Right renal pelvis (tissue), 4 donors: ENCODE measurements around the gene FBLN1. TPM values are rescaled to one million over a fixed set of nuclear protein-coding genes. Genes with fewer than 3 reads are reported as not detected.

Experiments used
- DNase-seq, 4 donors: peaks; one replicate each; pipeline ENCODE4 v3.0.0-alpha.2; 2013; ENCODE audit warnings: low read depth in 4 of 4, low spot score in 3 of 4, missing footprints in 1 of 4
- polyA plus RNA-seq, 4 donors: library from polyadenylated mRNA; unstranded; fragments of 120-200 nt; gene quantifications; one replicate each; pipeline ENCODE4 v1.2.1, GENCODE V29; 2013; ENCODE audit not compliant: insufficient read length in 4 of 4

Gene FBLN1
- polyA plus RNA-seq, 4 donors, result 95.2 to 194 (median 139) TPM

DNA sequence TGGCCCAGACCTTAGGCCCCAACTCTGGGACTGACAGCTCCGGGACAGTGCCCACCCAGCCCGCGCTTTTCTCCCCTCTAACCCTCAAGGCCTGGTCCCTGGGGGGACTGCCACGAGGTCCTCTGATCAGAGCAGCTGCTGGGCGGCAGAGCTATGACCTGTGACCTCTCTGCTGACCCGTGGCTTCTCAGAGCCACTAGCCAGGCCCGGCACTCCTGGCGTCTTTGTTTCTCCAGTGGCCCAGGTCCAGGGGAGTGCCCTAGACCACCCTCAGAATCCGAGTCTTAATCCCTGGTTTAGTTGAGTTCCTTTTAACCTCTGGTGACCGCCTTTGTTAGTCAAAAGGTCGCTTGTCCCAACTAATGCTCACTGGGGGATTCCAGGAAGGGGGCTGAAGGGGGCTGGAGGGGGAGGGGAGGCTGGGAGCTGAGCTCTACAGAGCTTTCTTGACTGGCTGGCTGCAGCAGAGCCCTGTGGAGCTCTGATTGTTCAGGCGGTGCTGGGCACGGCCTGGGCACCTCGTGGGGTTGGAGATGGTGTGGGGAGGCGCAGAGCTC, 1.2 kb downstream of the FBLN1 start:
- DNase-seq, result no peak

DNA sequence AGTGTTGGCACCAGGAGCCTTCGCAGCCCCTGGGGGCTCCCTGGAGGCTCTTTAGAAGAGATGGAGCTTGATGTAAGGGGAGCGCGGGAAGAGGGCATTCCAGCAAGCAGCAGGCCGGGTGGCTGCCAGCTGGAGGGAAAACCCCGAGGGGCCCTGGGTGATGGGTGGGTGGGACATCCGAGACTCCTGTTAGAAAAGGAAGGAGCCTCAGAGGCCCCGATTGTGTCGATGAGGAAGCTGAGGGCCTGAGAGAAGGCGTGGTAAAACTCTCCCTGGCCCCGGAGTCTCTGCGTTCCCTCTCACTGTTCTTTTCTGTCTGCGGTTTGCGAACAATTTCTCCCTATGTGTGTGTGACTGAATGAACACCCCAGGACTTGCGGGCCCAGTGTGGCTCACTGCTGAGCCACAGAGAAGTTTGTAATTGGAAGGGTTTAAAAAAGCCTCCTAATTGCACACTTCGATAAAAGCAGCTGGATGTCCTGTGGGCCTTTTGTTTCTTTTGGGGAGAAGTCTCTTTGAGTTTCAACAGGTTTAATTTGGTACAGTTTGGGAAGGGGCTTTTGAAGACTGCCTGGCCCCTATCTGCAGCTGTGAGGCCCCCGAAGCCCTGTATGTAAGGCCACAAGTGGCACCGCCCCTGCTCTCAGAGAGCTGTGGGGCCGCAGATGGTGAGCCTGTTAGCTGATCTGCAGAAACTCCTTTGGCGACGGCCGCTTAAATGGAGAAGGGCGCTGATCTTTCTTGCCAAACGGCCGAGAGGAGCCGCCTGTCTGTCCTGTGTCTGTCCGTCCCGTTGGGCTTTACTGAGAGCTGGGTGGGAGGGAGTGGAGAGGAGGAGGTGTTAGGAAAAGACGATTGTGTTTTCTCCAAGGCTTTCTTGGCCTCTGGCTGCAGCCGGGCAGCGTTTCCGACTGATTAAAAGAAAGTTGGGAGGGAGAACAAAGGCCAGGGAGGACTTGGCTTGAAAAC, 2.0 kb downstream of the FBLN1 start:
- DNase-seq, result no peak

DNA sequence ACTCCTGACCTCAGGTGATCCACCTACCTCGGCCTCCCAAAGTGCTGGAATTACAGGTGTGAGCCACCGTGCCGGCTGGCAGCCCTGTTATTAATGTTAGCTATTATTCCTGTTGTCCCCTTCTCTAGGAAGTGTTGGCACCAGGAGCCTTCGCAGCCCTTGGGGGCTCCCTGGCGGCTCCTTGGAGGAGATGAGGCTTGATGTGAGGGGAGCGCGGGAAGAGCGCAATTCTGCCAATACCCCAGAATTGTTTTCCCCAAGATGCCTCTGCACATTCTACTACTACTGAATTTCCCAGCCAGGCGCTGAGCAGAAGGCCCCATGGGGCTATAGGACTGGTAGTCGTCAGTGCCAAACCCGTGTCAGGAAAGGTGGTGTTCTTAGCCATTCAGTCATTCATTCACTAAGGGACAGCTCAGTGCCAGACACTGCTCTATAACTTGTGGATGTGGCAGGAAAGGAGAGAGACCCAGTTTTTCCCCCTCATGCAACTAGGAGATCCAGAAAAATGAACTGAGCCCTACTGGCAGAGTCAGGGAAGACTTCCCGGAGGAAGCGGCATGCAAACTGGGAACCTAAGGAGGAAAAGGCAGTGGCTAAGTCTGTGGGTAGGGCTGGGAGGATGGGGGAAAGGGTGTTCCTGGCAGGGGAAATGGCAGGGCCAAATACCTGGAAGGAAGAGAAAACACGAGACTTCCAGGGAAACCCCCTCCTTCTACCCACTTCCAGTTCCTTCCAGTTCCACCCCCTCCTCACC, 3.5 kb downstream of the FBLN1 start:
- no peak for DNase-seq

DNA sequence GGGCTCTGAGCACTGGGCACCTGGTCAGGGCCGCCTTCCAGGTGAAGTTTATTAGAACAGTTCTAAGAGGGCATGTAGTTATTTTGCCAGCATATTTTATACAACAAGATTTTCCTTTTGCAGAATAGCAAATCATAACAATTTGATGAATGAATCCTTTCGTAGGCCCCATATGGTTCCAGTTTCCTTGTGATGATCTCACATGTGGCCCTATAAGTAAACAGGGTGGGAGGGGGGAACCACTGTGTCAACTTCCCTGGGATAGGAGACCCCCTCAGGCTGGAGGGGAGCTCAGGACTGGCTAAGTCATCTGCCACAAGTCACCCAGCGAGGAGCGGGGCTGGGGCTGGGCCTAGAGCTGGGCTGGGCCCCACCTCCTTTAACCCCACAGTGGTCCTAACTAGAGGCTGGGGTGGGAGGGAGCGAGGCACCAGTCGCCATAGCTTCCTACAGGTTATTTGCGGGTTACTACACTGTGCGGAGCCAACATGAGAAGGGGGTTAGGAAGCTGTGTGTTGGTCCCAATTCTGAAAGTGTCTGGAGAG, 4.2 kb downstream of the FBLN1 start:
- no peak for DNase-seq

DNA sequence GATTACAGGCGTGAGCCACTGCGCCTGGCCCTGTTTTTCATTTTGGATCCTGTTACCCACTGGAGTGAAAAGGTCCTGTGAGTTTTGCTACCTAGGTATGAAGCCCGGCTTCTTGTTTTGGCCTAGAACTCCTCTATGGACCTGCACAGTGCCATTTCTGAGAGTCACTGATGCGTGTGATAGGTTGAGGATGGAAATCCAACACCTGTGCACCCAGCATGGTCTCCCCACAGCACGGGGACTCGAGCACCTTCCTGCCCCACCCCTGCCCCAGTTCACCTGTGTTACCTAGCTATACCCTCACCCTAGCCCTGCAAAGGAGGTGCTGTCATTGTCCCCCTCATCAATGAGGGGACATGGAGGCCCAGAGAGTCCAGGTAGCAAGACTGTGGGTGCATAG, 5.1 kb downstream of the FBLN1 start:
- no peak for DNase-seq

DNA sequence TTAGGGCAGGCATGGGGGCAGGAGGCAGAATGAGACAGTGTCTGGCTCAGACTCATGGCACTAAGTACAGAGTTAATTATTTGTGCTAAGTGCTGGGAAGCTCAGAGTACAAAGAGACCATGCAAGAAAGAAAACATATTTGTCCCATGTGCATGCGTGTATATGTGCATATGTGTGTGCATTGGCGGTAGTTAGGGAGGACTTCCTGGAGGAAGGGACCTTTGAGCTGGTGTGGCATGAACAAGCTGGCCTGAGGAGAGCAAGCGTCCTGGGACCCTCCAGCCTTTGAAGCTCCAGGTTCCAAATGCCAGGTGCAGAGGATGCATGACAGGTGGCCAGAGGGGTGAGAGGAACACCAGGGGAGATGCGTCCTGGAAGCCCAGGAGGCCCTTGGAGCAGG, 6.1 kb downstream of the FBLN1 start:
- DNase-seq, result no peak

DNA sequence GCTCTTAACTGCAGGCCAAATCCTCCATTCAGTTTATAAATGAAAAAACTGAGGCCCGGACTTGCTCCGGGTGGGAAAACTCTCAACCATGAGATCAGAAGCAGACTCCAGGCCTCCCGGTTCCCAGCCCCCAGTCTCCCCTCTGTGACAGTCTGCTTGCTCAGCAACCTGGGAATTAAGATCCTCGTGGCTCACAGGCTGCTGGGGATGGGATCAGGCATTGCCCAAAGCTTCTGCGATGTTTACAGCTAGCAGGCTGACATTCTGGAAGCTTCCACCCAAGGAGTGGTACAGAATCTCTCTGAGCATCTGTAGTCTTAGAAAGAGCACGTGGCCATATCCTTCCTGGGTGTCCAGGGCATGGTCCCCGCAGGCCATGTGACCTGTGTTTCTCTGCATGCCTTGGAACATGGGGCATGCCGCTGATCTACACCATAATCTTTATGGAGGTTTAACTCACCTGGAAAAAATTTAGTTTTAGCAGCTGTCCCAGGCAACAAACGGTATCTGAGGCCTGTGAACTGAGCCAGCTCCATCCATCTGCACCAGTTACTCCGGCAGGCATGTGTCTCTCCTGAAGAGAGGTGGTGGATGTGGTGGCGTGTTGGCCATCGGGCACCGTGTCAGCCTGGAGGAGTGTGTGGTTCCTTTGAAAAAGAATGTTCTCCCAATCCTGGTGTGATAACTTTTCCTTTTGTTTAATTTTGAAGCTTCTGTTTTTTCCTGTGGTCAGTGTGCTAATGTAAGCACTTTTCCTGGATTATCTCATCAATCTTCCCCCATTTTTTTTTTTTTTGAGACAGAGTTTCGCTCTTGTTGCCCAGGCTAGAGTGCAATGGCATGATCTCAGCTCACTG, 7.9 kb downstream of the FBLN1 start:
- no peak for DNase-seq

DNA sequence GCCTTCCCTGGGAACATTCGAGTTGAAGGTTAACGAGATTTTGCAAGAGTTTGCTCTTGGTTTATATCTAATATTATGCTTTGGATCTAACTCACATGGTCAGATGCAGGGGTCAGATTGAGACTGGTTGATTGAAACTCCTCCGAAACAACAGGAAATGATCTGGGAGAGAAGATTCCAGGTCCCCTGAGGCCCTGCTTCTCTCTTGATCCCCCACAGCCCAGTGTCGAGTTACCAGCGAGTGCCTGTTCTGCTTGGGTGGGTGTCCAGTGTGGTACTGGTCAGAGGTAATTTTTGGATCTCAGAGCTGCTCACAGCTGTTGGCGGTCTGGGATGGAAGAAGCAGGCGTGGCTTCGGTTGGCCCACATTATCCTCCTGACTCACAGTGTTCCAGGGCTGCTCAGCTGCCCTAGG, 9.2 kb downstream of the FBLN1 start:
- no peak for DNase-seq

DNA sequence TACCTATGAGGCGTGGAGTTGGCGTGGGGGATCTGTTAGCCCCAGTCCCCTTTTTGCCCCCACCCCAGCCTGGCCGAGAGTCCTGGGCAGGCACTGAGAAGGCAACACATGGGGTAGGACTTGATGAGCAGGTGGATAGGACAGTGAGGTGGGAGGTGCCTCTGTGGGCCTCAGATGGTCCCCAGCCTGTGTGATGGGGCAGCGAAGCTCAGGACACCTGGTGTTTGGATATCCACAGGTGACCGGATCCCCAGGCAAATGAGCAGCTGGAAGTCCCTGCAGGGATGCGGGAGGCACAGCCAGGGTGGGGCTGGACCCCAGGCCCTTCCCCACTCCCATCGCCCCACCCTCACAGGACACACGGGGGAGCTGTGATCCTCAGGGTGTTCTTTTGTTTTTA, 9.7 kb downstream of the FBLN1 start:
- no peak for DNase-seq

DNA sequence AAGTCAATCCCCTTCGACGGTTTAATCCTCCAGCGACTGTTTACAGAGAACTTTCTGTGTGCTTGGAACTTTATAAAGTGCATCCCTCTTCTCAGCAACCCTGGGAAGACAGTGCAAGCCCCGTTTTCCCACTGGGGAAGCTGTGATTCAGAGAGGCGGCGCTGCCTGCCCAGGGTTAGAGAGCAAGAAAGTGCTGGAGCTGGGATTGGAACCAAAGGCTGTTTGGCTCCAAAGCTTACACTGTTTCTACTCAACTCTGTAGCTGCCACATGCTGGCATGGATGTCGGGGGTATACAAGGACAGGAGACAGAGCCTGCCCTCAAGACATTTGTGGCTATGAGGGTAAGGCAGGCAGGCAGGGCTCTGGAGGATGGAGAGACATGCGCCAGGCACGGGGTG, 13.0 kb downstream of the FBLN1 start:
- DNase-seq, result no peak

DNA sequence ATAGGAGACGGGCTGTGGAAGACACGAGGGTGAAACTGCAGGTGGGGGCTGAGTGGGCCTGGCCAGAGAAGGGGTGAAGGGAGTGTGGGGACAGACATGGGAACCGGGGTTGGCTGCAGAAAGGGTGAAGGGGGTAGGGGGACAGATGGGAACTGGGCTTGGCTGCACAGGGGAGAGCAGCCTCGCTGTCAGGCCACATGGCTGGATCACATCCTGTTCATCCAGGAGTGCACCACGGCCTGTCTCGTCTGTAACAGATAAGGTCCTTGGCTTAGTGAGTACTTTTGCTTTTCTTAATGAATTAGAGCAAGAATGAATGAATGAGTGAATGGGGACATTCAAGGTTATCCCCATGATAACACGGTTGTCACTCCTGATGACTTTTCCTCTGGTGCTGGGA, 13.5 kb downstream of the FBLN1 start:
- no peak for DNase-seq

DNA sequence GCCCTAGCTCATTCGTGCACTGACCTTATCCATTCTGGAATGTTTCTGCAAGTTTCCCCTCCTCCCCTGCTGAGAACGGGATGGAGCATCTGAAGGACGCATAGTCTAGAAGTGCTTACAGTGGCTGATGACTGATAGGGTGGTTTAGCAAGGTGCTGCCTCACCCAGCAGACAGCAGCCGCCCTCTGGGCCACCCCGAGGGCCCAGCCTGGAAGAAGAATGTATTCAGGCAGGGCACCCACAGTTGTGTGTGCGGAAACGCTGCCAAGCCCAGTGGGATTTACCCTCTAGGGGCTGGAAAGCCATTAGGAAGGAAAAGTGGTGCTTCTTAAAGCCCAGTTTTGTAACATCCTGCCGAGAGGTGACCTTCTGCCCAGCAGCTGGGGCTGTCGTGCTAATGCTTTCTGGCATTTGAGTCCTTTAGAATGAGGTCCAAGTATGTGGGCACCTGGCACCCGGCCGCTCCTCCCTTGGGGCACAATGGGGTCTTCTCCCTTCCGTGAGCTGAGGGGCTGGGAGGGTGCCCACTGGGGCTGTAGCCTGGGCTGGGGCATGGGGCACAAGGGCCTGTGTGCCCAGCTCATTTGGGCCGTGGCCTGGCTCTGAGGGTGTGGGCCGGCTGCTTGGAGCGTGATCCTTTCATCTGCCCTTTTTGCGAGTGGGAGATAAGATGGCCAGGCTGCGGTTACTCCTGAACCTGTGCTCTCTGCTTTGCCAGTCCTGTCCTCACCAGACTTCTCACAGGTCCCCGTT, 14.4 kb downstream of the FBLN1 start:
- DNase-seq, result no peak

DNA sequence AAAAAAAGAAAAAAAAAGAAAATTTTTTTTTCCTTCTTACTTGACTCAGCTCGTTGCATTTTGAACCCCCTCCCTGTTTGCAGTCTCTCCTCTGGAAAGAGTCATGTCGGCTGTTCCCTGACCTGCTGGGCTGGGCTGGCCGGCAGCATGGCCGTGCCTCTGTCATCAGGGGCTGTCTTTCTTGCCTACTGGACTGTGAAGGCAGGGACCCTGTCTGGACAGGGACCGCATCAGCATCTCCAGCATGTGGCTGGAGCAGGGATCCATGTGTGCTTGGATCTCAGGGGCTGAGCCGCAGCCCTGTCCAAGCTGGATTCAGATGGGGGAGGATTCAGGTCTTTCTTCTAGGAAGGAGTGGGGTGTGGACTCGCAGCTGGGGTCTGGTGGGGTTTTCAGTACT, 15.5 kb downstream of the FBLN1 start:
- DNase-seq, result no peak

DNA sequence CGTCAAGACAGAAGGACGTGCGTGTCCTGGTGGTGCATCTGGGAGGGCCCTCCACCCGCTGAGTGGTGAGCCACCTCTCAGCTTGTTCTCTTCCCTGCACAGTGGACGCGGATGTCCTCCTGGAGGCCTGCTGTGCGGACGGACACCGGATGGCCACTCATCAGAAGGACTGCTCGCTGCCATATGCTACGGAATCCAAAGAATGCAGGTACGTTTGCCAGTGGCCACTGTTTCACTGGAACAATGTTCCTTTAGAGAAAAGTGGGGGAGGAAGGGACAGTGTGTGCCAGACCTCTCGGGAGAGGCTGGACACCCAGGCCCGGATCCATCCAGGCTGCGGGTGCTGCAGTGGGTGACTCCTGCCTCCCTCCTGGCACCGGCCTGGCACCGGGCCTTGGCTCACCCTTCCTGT, 15.9 kb downstream of the FBLN1 start:
- no peak for DNase-seq

DNA sequence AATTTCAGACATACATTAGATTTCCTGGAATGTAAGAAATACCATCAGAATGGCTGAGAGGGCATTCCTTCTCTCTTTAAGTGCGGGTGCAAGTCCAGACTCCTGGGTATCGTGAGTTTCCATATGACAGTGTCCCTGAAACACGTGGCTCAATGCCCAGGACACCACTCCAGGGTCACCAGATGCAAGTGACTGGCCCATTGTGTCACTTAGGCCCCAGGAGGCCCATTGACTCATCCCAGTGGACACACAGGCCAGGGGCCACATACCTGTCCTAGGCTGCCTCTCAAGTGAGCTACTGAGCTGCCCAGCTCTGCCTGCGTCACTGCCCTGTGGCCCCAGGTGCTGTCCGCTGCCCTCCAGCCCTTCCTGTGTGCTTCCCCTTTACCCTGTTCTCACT, 18.5 kb downstream of the FBLN1 start:
- no peak for DNase-seq

DNA sequence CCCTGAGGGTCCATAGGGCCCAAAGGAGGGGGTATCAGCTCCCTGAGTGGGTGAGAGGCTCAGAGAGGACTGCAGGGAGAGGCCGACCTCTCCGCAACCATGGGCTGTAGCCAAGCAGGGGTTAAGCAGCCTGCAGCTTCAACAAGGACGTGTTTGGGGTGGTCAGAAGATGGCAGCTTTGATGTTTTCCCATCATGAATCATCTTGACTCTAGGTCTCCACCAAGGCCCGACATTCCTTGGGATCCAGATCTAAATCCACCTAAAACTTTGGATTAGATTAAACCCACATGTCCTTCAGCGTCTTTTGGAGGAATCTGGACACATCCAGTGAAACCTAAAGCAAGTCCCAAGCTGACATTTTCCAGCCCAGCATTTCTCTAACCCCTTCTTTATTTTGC, 19.8 kb downstream of the FBLN1 start:
- DNase-seq, result no peak

DNA sequence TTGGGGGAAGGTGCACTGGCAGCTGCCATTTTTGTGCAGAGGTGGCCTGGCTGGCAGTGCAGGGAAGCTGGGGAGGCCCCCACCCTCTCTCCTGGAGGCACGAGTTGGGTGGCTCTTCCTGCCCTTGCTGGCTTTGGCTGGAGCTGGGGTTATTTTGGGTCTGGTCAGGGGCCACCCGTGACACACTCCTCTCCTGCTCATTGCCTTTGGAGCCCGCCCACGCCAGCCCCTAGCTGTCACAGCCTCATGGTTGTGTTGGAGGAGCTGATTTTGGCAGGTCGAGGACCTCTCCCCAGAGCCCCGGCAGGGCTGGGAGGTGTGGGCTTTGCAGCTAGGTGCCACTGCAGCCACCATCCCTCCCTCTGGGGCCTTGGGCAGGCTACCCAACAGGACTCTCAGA, 21.5 kb downstream of the FBLN1 start:
- DNase-seq, result no peak

DNA sequence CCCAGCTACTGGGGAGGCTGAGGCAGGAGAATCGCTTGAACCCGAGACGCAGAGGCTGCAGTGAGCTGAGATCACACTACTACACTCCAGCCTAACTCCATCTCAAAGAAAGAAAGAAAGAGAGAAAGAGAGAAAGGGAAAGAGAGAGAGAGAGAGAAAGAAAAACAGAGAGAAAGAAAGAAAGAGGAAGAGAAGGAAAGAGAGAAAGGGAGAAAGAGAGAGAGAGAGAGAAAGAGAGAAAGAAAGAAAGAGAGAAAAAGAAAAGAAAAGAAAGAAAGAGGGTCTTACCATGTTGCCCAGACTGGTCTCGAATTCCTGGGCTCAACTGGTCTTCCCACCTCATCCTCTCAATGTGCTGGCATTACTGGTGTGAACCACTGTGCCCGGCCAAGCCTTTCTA, 22.3 kb downstream of the FBLN1 start:
- DNase-seq, result no peak

DNA sequence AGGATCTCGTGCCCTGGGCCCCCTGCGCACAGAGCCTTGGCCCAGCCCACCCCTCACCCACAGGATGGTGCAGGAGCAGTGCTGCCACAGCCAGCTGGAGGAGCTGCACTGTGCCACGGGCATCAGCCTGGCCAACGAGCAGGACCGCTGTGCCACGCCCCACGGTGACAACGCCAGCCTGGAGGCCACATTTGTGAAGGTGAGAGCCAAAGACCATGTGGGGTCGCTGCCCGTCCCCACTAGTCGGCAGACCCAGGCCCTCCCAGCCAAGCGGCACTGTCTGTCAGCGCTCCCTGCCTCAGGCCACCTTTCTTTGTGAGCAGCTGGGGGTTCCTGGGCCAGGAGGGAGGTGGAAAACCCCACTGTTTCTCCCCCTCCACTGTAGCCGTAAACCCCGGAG, 22.8 kb downstream of the FBLN1 start:
- no peak for DNase-seq

DNA sequence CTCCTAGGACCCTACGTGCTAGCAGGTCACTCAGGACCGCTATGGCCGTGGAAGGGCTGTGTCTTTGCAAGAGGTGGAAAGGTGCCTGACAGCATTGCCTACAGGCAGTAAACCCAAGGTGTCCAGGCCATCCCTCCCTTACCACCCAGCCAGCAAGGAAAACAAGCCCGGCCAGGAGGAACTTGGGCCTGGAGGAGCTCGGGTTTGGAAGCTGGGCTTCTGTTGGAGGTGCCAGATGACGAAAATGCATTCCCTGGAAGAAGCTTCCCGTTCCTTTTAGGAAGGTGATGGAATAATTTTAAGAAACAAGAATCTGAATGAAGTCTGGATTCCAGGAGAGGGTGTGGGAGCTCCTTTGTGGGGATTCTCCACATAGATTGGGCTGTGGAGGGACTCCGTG, 23.6 kb downstream of the FBLN1 start:
- DNase-seq, result no peak
